ENCODE measurements around the gene SNRNP25.

DNA sequence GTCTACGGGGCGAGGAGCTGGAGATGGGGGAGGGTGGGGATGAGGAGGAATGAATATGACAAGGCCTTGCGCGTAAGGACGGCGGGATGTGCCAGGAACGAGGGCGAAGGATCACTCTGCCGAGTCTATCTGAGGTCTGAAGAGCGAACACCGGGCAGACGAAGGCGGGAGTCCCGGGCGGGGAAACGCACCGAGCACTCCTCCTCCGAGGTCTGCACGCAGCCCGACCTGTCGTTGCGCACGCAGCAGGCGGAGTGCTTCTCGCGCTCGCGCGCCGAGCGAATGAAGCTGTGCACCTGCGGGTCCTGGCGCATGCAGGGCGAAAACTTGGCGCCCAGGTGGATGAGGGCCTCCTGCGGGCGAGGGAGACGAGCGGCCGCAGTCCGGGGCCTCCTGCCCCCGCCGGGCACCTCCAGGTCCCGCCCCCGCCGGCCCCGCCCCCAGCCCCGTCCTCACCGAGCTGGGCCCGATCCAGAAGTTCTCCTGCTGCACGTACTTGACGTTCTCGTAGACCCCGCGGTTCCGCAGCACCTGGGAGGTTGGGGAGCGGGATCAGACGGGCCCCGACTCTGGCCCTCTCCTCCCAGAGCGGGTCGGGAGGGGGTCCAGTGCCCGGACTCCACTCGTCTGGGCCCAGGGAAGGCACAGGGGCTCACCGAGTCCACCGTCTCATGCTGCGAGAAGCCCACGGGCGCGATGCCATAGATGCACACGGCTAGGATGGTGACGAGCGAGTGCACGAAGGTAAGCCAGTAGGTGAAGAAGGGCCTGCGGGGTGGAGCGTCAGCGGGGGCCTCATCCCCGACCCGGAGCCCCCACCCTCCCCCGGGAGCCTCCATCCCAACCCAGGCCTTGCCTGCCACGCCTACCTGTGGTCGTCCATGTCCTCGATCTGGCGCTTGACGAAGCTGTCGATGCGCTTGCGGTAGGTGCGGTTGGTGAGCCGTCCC is 7.6 kb downstream of the SNRNP25 start:
- TF ChIP-seq, protein P1, sequence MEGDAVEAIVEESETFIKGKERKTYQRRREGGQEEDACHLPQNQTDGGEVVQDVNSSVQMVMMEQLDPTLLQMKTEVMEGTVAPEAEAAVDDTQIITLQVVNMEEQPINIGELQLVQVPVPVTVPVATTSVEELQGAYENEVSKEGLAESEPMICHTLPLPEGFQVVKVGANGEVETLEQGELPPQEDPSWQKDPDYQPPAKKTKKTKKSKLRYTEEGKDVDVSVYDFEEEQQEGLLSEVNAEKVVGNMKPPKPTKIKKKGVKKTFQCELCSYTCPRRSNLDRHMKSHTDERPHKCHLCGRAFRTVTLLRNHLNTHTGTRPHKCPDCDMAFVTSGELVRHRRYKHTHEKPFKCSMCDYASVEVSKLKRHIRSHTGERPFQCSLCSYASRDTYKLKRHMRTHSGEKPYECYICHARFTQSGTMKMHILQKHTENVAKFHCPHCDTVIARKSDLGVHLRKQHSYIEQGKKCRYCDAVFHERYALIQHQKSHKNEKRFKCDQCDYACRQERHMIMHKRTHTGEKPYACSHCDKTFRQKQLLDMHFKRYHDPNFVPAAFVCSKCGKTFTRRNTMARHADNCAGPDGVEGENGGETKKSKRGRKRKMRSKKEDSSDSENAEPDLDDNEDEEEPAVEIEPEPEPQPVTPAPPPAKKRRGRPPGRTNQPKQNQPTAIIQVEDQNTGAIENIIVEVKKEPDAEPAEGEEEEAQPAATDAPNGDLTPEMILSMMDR (IDR thresholded peaks at IDR 0.05) = no peak
- TF ChIP-seq EZH2 (IDR thresholded peaks at IDR 0.05; ENCODE audit: borderline replicate concordance, insufficient read depth, low read depth, low read length, poor library complexity, severe bottlenecking) = no peak

All from B cell (primary cell).